Brain microvascular endothelial cell (primary cell): ENCODE measurements around the gene SPATA33.

Source experiments
- DNase-seq: peaks from one replicate; pipeline ENCODE4 v3.0.0-alpha.2; 2020
- H3K27ac ChIP-seq: fragments of 250-450 bp; sonication (Bioruptor Pico); 2 replicates; pipeline ENCODE4 v1.5.1; 2020; ENCODE audit warnings: mild to moderate bottlenecking, moderate library complexity
- H3K27me3 ChIP-seq: fragments of 250-450 bp; sonication (Bioruptor Pico); replicated peaks from 2 replicates; pipeline ENCODE4 v1.5.1; 2020; ENCODE audit warnings: mild to moderate bottlenecking
- H3K36me3 ChIP-seq: fragments of 250-450 bp; sonication (Bioruptor Pico); replicated peaks from 2 replicates; pipeline ENCODE4 v1.5.1; 2020; ENCODE audit warnings: mild to moderate bottlenecking
- H3K4me3 ChIP-seq: 2 replicates; pipeline ENCODE4 v1.5.1; 2011; ENCODE audit warnings: low read depth, mild to moderate bottlenecking, control low read depth, low read length, moderate library complexity
- in situ Hi-C: cut with HindIII; loops from 2 replicates; pipeline ENCODE4 v1.10.0; 2017; ENCODE audit warnings: low sequenced_read_pairs, low pct_ligation_motif_present
- TF ChIP-seq, protein P1 (sequence below): IDR thresholded peaks from 2 replicates; pipeline ENCODE4 v1.5.1; 2011; ENCODE audit warnings: low read depth, mild to moderate bottlenecking, moderate library complexity, low read length, control low read depth, inconsistent platforms; ENCODE audit errors: missing control alignments

Gene SPATA33

DNA sequence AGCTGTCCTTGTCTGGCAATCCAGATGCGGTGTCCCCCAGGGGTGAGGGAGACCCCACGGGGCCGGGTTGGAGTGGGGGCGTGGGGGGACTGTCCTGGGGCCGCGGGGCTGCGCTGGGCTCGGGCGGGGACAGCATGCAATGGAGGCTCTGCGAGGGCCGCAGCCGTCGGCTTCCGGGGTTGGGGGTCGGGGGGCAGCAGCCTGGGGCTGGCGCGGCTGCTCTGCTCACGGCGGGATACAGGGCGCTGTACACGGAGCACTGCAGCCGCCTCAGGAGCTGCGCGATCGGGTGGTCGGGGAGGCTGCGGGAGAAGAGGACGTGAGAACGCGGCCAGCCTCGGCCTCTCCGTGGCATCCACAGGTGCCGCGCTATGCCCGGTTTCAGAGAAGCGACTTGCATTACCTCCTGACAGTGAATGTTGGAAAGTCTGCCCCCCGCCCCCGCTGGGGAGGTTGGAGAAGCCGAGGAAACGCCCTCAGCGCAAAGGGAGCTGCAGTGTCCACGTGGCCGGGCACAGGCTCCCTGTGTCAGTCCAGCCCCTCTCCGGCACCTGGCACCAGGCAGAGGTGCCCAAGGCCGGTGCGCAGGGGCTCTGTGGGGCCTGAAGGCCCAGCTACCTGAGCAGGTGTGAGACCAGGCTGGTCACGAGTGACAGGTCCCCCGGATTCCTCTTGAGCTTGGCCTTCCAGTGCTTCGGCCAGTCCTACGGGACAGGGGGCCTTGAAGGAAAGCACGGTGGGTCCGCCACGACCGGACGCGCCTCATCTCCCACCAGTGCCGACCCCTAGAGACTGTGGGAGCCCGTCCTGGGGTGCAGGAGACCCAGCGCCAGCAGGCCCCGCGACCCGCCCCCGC is 53.3 kb downstream of the SPATA33 start:
- in situ Hi-C loops = no loop called here
- Histone ChIP-seq H3K36me3 (no peaks in the 10 kb centered on the region), H3K4me3 (no peak overlapping the region), H3K27me3 (no peaks in the 10 kb centered on the region), H3K27ac (no peak overlapping the region)
- no peak for DNase-seq
- TF ChIP-seq, protein P1, sequence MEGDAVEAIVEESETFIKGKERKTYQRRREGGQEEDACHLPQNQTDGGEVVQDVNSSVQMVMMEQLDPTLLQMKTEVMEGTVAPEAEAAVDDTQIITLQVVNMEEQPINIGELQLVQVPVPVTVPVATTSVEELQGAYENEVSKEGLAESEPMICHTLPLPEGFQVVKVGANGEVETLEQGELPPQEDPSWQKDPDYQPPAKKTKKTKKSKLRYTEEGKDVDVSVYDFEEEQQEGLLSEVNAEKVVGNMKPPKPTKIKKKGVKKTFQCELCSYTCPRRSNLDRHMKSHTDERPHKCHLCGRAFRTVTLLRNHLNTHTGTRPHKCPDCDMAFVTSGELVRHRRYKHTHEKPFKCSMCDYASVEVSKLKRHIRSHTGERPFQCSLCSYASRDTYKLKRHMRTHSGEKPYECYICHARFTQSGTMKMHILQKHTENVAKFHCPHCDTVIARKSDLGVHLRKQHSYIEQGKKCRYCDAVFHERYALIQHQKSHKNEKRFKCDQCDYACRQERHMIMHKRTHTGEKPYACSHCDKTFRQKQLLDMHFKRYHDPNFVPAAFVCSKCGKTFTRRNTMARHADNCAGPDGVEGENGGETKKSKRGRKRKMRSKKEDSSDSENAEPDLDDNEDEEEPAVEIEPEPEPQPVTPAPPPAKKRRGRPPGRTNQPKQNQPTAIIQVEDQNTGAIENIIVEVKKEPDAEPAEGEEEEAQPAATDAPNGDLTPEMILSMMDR = no peak

DNA sequence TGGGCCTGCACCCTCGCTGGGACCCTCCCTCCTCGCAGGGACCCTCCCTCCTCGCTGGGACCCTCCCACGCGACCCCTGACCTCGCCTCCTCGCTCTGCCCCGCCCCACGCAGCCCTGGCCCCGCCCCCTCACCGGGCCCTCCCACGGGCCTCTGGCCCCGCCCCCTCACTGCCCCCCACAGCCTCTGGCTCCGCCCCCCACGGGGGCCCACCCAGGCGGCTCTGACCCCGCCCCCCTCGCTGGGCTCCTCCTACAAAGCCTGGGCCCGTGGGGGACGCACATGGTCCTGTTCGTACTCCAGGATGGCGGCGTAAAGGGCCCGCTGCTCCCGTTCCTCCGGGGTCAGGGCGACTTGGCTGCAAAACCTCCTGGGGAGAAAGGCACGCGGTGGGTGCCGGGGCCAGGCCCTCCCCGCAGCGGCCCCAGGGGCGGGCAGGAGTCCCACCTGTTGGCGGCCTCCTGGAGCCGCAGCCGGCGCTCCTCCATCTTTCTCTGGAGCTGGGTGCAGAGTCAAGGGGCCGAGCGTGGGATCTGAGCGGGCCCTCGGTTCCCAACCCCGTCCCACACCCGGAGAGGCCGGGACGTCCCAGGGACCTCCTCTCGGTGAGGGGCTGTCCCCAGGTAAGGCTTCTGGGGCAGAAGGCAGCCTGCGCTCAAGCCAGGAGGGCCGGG is 54.1 kb downstream of the SPATA33 start:
- Histone ChIP-seq H3K4me3 (peak overlapping the region; percentile 63), H3K27ac (peak overlapping the region; percentile 36), H3K36me3 (no peaks in the 10 kb centered on the region), H3K27me3 (no peaks in the 10 kb centered on the region)
- TF ChIP-seq, protein P1 = no peak
- in situ Hi-C loops = no loop called here
- DNase-seq = peak; percentile 43

DNA sequence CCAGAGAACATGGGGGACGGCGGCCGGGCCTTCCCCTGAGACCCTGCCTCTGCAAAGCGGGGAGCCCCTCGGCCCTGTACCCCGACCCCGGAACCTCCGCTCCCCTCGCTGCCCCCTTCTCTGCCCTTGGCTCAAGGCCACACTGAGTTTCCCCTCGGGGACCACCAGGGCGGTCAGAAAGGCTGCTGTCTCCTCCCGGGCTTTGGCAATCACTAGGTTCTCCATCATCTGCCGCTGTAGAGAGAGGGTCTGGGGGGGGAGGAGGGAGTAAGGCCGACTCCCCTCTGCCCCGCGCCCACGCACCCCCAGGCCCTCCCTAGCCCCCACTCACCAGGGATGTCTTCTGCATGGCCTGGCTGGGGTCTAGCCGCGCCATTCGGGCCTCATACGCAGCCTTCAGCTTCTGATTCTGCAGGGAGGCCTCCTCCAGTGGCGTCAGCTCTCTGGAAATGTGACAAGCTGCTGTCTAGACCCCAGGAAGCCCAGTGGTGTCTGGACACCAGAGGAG is 54.7 kb downstream of the SPATA33 start:
- Histone ChIP-seq H3K27ac (peak overlapping the region; percentile 36), H3K36me3 (no peaks in the 10 kb centered on the region)
- in situ Hi-C loops = no loop called here

DNA sequence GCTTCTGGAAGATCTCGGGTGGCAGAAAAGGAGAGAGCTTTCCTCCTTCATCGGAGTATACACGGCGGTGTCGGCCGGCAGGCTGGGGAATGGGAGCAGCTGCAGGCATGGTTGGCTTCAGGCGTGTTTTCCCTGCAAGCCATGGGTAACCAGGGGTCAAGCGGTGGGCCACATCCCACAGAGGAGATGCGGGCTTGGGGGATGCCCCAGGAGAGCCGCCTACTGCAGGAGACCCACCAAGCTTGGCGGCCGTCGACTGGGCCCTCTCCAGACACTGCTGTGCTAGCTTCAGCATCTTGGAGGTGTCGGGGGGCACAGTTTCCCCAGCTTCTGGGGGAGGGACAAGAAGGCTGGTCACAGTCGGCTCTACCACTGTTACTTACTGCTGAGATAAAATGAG is 58.9 kb downstream of the SPATA33 start:
- peak overlapping the region; percentile 27 for H3K27ac ChIP-seq

More for the DNA sequence above, 54.7 kb downstream of the SPATA33 start:
- peak; percentile 52 for DNase-seq
- peak overlapping the region; percentile 63 for H3K4me3 ChIP-seq
- no peaks in the 10 kb centered on the region for H3K27me3 ChIP-seq
- TF ChIP-seq, protein P1 = no peak

DNA sequence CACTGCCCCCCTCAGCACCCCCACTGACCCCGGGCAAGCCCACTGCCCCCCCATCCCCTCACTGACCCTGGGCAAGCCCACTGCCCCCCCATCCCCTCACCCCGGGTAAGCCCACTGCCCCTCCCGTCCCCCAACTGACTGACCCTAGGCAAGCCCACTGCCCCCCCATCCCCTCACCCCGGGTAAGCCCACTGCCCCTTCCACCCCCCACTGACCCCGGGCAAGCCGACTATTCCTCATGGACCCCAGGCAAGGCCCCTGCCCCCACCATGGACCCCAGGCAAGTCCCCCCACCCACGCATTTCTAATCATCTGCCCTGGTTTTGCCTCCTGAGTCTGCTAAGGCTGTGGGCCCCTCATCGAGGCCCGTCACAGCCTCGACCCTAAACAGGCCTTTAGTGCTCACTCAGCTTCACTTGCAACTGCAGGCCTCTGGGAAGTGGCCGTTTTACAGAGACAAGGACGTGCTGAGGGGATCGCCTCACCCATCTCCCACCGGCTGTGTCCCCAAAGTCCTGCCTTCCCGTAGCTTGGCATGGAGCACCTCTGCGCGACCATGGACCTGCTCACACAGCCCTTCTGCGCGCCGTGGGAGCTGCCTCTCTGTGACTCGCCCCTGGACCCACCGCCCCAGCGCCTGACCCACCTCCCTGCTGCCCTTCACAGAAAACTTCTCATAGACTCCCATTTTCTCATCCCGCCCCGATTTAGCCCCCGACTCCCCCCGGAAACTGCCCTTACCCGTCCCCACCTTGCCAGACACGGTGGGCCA is 59.5 kb downstream of the SPATA33 start:
- H3K27ac ChIP-seq = no peak overlapping the region
- DNase-seq = no peak
- H3K36me3 ChIP-seq = no peaks in the 10 kb centered on the region
- in situ Hi-C loops = no loop called here
- no peak overlapping the region for H3K4me3 ChIP-seq
- no peaks in the 10 kb centered on the region for H3K27me3 ChIP-seq
- TF ChIP-seq, protein P1 = no peak

More for the DNA sequence above, 58.9 kb downstream of the SPATA33 start:
- Histone ChIP-seq H3K27me3 (no peaks in the 10 kb centered on the region), H3K36me3 (no peaks in the 10 kb centered on the region), H3K4me3 (no peak overlapping the region)
- in situ Hi-C loops = no loop called here
- TF ChIP-seq, protein P1 = no peak
- DNase-seq = no peak
